Fibroblast of mammary gland (primary cell): ENCODE data around the gene FHOD3.

Source experiments
- DNase-seq: peaks from one replicate; pipeline ENCODE4 v3.0.0-alpha.2; 2010; ENCODE audit warnings: low read depth
- H3K4me3 ChIP-seq: 2 replicates; pipeline ENCODE4 v1.5.1; 2011; ENCODE audit warnings: low read depth, mild to moderate bottlenecking, low read length, moderate library complexity; ENCODE audit not compliant: control insufficient read depth
- CTCF ChIP-seq: conservative IDR thresholded peaks from 2 replicates; pipeline ENCODE4 v1.5.1; 2011; ENCODE audit warnings: low read depth, low read length, inconsistent platforms; ENCODE audit not compliant: control insufficient read depth, insufficient read depth

Gene FHOD3

GRCh38 chr18:36729197-36729596 lies 431.7 kb downstream of the FHOD3 start:
- no peak for TF ChIP-seq CTCF

GRCh38 chr18:36732264-36732663 lies 434.8 kb downstream of the FHOD3 start:
- H3K4me3 ChIP-seq, result no peak overlapping the region
- no peak for TF ChIP-seq CTCF
- DNase-seq, result no peak

More at GRCh38 chr18:36729197-36729596, 431.7 kb downstream of the FHOD3 start:
- no peak for DNase-seq
- H3K4me3 ChIP-seq, result no peak overlapping the region

DNA sequence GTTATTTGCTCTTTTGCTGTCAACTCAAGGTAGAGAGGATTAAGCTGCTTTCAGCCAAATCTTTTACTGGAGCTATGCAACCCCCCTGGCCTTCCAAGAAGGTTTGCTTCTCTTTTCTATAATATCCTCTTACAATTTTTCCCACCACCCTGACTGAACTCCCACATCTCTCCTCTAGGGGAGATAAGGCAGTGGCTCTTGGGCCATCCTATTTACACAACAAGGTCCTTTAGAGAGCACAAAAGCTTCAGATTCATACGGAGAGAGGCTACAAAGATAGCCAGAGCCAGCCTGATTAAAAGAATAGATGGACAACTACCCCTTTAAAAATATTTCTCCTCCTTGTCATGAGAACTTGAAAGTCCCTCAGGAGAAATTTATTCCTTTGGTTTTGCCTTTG lies 435.6 kb downstream of the FHOD3 start:
- TF ChIP-seq CTCF, result no peak
- no peak for DNase-seq
- H3K4me3 ChIP-seq, result no peak overlapping the region

GRCh38 chr18:36734596-36734995 lies 437.1 kb downstream of the FHOD3 start:
- H3K4me3 ChIP-seq, result no peak overlapping the region
- TF ChIP-seq CTCF, result no peak
- DNase-seq, result no peak

DNA sequence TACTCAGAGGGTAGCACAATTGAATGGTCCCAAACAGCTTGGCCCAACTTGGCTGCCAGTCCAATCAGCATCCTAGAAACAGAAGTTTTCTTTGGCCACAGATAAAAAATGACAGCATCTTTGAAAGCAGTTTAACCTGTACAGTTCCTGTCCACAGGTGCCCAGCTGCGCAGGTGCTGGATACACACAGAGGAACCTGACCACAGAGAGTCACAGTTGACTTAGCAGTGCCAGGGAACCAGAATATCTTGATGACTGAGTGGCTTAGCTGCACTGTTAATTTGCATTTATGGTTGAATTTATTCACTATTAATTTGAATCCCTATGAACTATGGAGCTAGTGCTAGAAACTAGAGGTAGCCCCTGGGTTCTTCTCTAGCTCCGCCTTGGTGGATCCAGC lies 437.6 kb downstream of the FHOD3 start:
- H3K4me3 ChIP-seq, result no peak overlapping the region
- no peak for DNase-seq
- TF ChIP-seq CTCF, result no peak

DNA sequence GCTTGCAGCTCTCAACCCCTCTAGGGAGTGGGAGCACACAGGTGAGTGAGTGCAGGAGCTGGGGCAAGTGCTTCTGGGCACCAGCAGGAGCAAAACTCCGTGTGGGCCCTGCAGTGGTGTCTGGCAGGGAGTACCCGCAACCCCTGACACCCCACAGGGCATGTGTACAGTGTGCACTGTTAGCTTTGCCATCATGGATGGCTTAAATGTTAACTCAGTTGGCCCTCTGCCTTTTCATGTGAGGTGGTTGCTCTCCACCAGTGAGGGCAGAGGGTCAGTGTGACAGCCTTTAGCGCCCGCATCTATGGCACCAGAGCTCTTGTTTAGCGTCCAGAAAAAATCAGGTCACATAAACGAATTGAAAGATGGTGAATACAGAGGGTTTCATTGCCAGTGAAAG lies 438.6 kb downstream of the FHOD3 start:
- no peak for TF ChIP-seq CTCF
- no peak for DNase-seq
- H3K4me3 ChIP-seq, result no peak overlapping the region

GRCh38 chr18:36737316-36737715 lies 439.8 kb downstream of the FHOD3 start:
- no peak for TF ChIP-seq CTCF
- no peak overlapping the region for H3K4me3 ChIP-seq
- no peak for DNase-seq
